Osteoblast (primary cell): ENCODE data around the gene SULT1A1. TPM values are rescaled to one million over a fixed set of nuclear protein-coding genes. Genes with fewer than 3 reads are reported as not detected.
"Not testable (repeated sequence)": the region's sequence is repeated elsewhere in the genome, so short reads cannot be mapped to it uniquely, and the experiment has no call there.

Experiments used
- DNase-seq: peaks from one replicate; pipeline ENCODE4 v3.0.0; 2011; ENCODE audit warnings: low spot score, mixed read lengths; ENCODE audit not compliant: insufficient read length; ENCODE audit errors: missing footprints
- H2AFZ ChIP-seq: 2 replicates; pipeline ENCODE4 v1.6.0; 2011; ENCODE audit warnings: mild to moderate bottlenecking, low read length
- H3K27ac ChIP-seq: 2 replicates; pipeline ENCODE4 v1.5.1; 2011; ENCODE audit warnings: mild to moderate bottlenecking, low read depth, low read length, moderate library complexity
- H3K27me3 ChIP-seq: 2 replicates; pipeline ENCODE4 v1.6.0; 2012; ENCODE audit warnings: mild to moderate bottlenecking, control low read depth, inconsistent platforms, low read length, moderate library complexity; ENCODE audit not compliant: insufficient read depth
- H3K36me3 ChIP-seq: 2 replicates; pipeline ENCODE4 v1.5.1; 2011; ENCODE audit warnings: mild to moderate bottlenecking, low read length, control low read depth, moderate library complexity; ENCODE audit not compliant: insufficient read depth
- H3K4me1 ChIP-seq: 2 replicates; pipeline ENCODE4 v1.5.1; 2011; ENCODE audit warnings: mild to moderate bottlenecking, low read length, control low read depth, moderate library complexity; ENCODE audit not compliant: insufficient read depth
- H3K4me2 ChIP-seq: 2 replicates; pipeline ENCODE4 v1.6.0; 2011; ENCODE audit warnings: mild to moderate bottlenecking, low read length; ENCODE audit not compliant: insufficient read depth
- H3K4me3 ChIP-seq: fragments of 200-600 bp; sonication (generic); 3 replicates; pipeline ENCODE4 v1.5.1; 2012; ENCODE audit warnings: mild to moderate bottlenecking, low read length, inconsistent platforms; ENCODE audit not compliant: insufficient read depth
- H3K79me2 ChIP-seq: 2 replicates; pipeline ENCODE4 v1.6.0; 2012; ENCODE audit warnings: mild to moderate bottlenecking, low read length, control low read depth, inconsistent platforms; ENCODE audit not compliant: insufficient read depth
- H3K9me3 ChIP-seq: 2 replicates; pipeline ENCODE4 v1.5.1; 2011; ENCODE audit warnings: low read depth, low read length, control low read depth
- H4K20me1 ChIP-seq: 2 replicates; pipeline ENCODE4 v1.6.0; 2012; ENCODE audit warnings: mild to moderate bottlenecking, low read length, control low read depth; ENCODE audit not compliant: insufficient read depth
- total RNA-seq: library from RNA; depleted of rRNA; stranded (reverse); fragments of >200 nt; gene quantifications from 2 replicates; pipeline ENCODE4 v1.2.3, GENCODE V29; 2012
- TF ChIP-seq, protein P1 (sequence below): IDR thresholded peaks from 2 replicates; pipeline ENCODE4 v1.5.1; 2011; ENCODE audit warnings: mild to moderate bottlenecking, low read depth, low read length, moderate library complexity; ENCODE audit errors: extremely low read depth

The SULT1A1 gene
- total RNA-seq, 1 donor: 2.9 TPM

DNA sequence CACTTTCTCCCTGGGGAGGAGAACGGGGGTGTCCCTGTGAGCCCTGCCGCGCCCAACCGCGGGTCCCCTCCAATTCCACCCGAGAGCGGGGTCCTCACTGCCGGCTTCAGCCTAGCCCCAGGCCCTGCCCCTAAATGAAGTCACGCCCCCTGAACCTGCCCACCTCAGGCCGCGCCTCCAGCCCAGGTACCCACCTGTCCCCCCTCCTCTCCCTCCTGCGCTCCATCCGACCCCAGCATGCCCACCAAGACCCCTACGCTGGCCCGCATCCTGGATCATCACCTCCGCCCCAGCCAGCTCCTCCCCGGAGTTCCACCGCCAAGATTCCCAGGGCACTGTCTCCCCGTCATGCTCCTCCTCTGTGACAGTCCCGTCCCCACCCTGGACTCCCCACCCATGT, 8.9 kb downstream of the SULT1A1 start:
- not testable (repeated sequence) for H3K79me2 ChIP-seq, H4K20me1 ChIP-seq, DNase-seq, H3K9me3 ChIP-seq, H3K4me2 ChIP-seq, H3K36me3 ChIP-seq, H3K4me1 ChIP-seq, H3K27me3 ChIP-seq, H3K4me3 ChIP-seq, H2AFZ ChIP-seq, H3K27ac ChIP-seq

DNA sequence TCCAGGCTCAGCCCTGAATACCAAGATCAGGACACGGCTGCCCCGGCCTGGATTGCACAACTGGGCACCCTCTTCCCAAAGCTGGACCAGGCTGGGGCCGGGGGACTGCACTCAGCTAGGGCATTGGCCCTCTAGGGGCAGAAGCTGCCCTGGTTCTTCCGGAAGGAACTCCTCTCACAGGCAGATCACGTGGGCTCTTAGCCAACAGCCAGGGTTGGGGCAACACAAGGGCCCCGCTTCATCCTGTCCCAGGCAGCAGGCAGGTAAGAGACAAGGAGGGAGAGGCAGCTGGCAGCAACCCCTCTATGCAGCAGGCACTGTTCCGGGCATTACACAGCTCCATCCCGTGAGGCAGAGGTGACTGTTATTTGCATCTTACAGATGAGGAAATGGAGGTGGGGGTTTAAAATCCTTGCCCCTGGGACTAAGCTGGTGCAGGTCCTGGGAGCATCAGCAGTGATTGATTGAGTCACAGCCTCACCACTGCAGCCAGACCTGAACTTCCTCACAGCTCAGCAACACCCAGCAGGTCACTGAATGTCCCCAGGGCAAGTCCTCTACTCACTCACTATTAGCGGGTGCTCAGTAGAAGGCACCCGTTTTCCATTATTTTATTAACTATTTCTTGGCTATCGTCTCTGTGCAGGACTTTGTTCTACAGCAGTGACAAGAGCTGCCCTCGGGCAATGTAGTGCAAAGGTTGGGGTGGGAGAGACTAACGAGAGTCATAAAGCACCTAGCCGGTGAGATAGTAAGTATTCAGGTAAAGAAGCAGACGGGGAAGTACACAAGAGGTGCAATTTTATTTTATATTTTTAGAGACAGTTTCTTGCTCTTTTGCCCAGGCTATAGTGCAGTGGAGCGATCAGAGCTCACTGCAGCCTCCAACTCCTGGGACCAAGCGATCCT, 10.2 kb downstream of the SULT1A1 start:
- H3K4me3 ChIP-seq, H3K27ac ChIP-seq, H3K79me2 ChIP-seq, H3K4me2 ChIP-seq, H4K20me1 ChIP-seq, DNase-seq, H3K36me3 ChIP-seq, H3K4me1 ChIP-seq, H3K27me3 ChIP-seq, H3K9me3 ChIP-seq, H2AFZ ChIP-seq: not testable (repeated sequence)

DNA sequence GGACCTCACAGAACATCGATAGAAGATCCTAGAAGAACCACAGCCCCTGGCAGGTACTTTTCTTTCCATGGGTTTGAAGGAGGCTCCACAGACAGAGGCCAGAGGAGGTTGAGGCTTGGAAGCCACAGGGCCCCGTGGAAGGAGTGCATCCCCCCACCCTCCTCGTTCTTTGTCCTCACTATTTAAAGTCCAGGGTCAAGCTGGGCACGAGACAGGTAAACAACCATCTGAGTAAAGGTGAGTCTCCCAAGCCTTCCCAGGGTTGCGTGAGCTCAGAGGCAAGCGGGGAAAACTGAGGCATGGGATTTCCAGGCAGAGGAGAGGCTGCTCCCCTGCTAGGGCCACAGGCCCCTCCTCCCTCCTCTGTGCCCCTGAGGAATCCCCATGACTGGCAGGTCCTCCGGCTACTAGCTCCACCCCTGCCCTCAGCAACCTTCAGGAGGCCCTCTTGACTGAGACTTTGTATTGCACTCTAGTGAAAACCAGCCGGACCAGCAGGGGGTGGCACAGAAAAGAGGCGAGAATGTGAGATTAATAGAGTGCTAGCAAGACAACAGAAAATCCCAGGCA, 12.1 kb downstream of the SULT1A1 start:
- Histone ChIP-seq H3K79me2 (no peaks in the 10 kb centered on the region), H3K36me3 (no peaks in the 10 kb centered on the region)

DNA sequence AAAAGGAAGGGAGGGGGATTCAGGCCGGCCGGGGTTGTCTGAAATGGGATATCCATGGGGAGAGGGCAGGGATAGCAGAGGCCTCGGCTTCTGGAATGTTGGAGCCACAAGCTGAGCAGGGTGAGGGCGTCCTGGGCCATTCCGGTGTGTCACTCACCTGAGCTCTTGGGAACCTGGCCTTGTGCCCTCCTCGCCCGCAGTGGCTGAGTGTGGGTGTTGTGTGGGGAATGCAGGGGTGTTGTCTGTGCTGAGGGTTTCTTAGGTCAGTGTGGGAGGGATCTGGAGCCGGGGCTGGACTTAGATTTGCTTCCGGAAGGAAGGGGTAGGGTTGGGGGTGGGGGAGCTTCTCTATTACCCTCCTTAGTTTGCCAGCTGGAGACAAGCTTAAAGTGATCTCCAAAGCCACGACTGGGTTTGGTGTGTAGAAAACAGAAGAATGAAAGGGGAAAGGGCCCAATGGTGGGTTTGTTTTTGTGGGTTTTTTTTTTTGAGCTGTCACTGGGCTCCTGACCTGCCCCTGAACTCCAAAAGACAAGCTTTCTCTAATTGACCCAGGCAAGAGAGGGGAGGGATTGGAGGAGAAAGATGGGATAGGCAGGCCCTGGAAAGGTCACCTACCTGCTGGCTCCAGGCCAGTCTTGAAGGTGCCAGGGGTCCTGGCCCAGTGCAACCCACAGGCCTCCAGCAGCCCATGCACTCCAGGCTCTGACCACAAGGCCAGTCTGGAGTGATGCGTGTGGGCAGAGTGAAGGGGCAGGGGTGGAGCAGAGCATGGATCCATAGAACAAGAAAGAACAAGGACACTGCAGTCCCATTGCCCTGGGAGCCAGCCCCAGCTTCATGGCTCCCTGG, 12.8 kb downstream of the SULT1A1 start, which contains the start of gene SULT1A2:
SULT1A2 (minus strand) TSS at position 211 of the 852 bp plus-strand sequence. CDS start 1,120 bp downstream, outside the sequence.
- Histone ChIP-seq H3K27me3 (no peaks in the 10 kb centered on the region), H3K9me3 (no peaks in the 10 kb centered on the region), H4K20me1 (no peaks in the 10 kb centered on the region), H3K27ac (no peak within 1 kb of the TSS), H2AFZ (no peak within 1 kb of the TSS), H3K4me1 (no peaks in the 10 kb centered on the region), H3K4me3 (no peak within 1 kb of the TSS), H3K36me3 (no peaks in the 10 kb centered on the region), H3K79me2 (no peaks in the 10 kb centered on the region), H3K4me2 (no peak within 1 kb of the TSS)
- DNase-seq: peak; percentile 66
- TF ChIP-seq, protein P1, sequence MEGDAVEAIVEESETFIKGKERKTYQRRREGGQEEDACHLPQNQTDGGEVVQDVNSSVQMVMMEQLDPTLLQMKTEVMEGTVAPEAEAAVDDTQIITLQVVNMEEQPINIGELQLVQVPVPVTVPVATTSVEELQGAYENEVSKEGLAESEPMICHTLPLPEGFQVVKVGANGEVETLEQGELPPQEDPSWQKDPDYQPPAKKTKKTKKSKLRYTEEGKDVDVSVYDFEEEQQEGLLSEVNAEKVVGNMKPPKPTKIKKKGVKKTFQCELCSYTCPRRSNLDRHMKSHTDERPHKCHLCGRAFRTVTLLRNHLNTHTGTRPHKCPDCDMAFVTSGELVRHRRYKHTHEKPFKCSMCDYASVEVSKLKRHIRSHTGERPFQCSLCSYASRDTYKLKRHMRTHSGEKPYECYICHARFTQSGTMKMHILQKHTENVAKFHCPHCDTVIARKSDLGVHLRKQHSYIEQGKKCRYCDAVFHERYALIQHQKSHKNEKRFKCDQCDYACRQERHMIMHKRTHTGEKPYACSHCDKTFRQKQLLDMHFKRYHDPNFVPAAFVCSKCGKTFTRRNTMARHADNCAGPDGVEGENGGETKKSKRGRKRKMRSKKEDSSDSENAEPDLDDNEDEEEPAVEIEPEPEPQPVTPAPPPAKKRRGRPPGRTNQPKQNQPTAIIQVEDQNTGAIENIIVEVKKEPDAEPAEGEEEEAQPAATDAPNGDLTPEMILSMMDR: no peak

More for the DNA sequence above, 12.1 kb downstream of the SULT1A1 start:
- TF ChIP-seq, protein P1: no peak
- Histone ChIP-seq H2AFZ (no peak overlapping the region), H3K27me3 (peaks cover 4% of the 10 kb centered on the region), H3K4me3 (no peak overlapping the region), H3K27ac (no peak overlapping the region), H3K4me1 (no peaks in the 10 kb centered on the region), H3K4me2 (no peak overlapping the region), H3K9me3 (no peaks in the 10 kb centered on the region), H4K20me1 (no peaks in the 10 kb centered on the region)
- DNase-seq: peak; percentile 85
